ENCODE results near the gene KCNQ4.

- TF ChIP-seq, protein P1, sequence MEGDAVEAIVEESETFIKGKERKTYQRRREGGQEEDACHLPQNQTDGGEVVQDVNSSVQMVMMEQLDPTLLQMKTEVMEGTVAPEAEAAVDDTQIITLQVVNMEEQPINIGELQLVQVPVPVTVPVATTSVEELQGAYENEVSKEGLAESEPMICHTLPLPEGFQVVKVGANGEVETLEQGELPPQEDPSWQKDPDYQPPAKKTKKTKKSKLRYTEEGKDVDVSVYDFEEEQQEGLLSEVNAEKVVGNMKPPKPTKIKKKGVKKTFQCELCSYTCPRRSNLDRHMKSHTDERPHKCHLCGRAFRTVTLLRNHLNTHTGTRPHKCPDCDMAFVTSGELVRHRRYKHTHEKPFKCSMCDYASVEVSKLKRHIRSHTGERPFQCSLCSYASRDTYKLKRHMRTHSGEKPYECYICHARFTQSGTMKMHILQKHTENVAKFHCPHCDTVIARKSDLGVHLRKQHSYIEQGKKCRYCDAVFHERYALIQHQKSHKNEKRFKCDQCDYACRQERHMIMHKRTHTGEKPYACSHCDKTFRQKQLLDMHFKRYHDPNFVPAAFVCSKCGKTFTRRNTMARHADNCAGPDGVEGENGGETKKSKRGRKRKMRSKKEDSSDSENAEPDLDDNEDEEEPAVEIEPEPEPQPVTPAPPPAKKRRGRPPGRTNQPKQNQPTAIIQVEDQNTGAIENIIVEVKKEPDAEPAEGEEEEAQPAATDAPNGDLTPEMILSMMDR (conservative IDR thresholded peaks at IDR 0.05) = no peak
- TF ChIP-seq EZH2 (IDR thresholded peaks at IDR 0.05; ENCODE audit: low read depth) = no peak
Measured at GRCh38 chr1:40772146-40772955, 11.2 kb upstream of the KCNQ4 start.

Measured in PC-9 (cell line).